ENCODE data around the gene DPP4. TPM values are rescaled to one million over a fixed set of nuclear protein-coding genes. Genes with fewer than 3 reads are reported as not detected.

DPP4 gene
- total RNA-seq, 1 donor from 2014 or later = 0.82 TPM

DNA sequence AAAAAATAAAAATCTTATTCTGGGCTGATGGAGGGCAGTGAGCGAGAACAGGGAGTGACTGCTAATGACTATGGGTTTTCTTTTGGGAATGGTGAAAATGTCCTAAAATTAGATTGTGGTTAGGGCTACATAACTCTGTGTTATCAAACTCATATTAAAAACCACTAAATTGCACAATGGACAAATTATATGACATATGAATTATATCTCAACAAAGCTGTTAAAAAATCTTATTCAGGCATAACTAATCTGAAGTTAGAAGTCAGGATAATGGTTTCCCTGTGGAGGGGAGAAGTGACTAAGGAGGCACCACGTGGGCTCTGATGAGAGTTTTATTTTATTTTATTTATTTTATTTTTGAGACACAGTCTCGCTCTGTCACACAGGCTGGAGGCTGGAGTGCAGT lies 32.1 kb upstream of the DPP4 start:
- H3K9me3 Mint-ChIP-seq = peaks cover 3% of the 10 kb centered on the region
- TF ChIP-seq, protein P1, sequence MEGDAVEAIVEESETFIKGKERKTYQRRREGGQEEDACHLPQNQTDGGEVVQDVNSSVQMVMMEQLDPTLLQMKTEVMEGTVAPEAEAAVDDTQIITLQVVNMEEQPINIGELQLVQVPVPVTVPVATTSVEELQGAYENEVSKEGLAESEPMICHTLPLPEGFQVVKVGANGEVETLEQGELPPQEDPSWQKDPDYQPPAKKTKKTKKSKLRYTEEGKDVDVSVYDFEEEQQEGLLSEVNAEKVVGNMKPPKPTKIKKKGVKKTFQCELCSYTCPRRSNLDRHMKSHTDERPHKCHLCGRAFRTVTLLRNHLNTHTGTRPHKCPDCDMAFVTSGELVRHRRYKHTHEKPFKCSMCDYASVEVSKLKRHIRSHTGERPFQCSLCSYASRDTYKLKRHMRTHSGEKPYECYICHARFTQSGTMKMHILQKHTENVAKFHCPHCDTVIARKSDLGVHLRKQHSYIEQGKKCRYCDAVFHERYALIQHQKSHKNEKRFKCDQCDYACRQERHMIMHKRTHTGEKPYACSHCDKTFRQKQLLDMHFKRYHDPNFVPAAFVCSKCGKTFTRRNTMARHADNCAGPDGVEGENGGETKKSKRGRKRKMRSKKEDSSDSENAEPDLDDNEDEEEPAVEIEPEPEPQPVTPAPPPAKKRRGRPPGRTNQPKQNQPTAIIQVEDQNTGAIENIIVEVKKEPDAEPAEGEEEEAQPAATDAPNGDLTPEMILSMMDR (conservative IDR thresholded peaks at IDR 0.05) = no peak
- no peak overlapping the region for H3K27ac Mint-ChIP-seq (ENCODE audit: unreplicated experiment)
- no peak for DNase-seq (ENCODE audit: low read depth, low spot score)
- H3K4me3 Mint-ChIP-seq = no peak overlapping the region
- H3K27me3 Mint-ChIP-seq (ENCODE audit: low read depth) = no peaks in the 10 kb centered on the region
- H3K36me3 Mint-ChIP-seq (ENCODE audit: low read depth) = no peaks in the 10 kb centered on the region
- peaks cover 3% of the 10 kb centered on the region for H3K4me1 Mint-ChIP-seq

DNA sequence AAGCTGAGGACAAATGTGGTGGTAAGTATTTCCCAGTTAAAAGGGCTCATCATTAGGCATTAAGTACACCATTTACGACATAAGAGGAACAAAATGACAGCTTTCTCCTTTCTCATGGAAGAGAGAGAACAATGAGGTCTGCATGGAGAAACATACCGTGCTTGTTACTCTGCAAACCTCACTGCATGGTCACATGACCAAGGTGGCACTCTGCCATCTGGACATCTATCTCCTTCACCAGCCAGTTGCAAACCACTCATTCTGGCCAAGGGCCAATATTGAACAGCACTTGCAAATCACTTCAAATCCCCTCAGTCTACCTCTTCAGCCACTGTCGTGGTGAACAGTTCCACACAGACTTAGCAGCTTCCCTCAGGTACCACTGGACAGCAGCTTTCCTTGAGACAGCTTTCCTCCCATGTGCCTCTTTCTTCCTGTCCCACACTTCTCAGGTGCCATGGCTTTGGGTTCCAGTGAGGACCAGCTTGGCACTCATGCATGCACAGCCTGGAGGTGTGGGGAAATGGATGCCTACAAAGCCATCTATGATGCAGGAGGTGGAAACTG lies 29.5 kb upstream of the DPP4 start:
- H3K4me3 Mint-ChIP-seq = no peak overlapping the region
- no peaks in the 10 kb centered on the region for H3K36me3 Mint-ChIP-seq (ENCODE audit: low read depth)
- no peak overlapping the region for H3K27ac Mint-ChIP-seq (ENCODE audit: unreplicated experiment)
- DNase-seq (ENCODE audit: low read depth, low spot score) = no peak
- peaks cover 3% of the 10 kb centered on the region for H3K4me1 Mint-ChIP-seq
- H3K27me3 Mint-ChIP-seq (ENCODE audit: low read depth) = no peaks in the 10 kb centered on the region
- TF ChIP-seq, protein P1 (conservative IDR thresholded peaks at IDR 0.05) = no peak
- peaks cover 3% of the 10 kb centered on the region for H3K9me3 Mint-ChIP-seq

DNA sequence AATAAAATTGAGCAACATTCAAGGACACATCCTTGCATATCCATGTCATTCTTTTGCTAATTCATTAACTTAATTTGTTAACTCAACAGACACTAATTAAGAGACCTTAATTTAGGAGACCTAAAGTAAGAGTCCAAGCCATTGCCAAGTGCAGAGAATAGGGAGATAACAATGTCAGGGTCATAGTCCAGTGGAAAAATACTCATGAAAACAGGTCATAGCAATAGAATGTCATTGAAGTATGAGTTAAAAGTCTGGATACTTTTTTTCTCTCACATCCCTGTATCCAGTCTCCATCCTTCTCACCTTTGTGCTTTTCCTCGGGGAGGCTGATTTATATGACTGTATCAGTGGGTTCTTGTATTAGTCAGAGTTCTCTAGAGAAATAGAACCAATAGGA lies 26.6 kb upstream of the DPP4 start:
- TF ChIP-seq, protein P1 (conservative IDR thresholded peaks at IDR 0.05) = no peak
- DNase-seq (ENCODE audit: low read depth, low spot score) = no peak
- Mint-ChIP-seq H3K4me3 (no peak overlapping the region), H3K4me1 (no peaks in the 10 kb centered on the region), H3K27ac (ENCODE audit: unreplicated experiment) (no peak overlapping the region), H3K36me3 (ENCODE audit: low read depth) (no peaks in the 10 kb centered on the region), H3K27me3 (ENCODE audit: low read depth) (no peaks in the 10 kb centered on the region), H3K9me3 (peaks cover 3% of the 10 kb centered on the region)

DNA sequence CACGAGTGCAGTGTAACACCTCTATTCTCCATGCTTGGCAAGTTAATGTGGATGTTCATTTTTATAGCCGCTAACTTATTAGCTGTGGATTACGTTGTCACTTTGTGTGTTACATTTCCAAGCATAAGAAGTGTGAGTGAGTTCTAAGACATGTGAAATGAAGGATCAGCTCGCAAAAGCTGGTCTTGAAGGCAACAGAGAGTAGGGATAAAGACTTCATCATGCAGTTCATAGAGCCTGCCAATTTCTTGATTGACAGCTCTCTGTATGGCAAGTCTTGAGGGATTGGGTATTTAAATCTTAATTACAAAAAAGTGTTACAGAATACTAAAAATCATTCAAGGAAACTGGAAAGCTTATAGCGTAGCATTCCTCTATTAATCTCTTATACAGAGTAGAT lies 25.8 kb upstream of the DPP4 start:
- Mint-ChIP-seq H3K27me3 (ENCODE audit: low read depth) (no peaks in the 10 kb centered on the region), H3K36me3 (ENCODE audit: low read depth) (no peaks in the 10 kb centered on the region), H3K27ac (ENCODE audit: unreplicated experiment) (no peak overlapping the region), H3K4me1 (no peaks in the 10 kb centered on the region), H3K9me3 (no peaks in the 10 kb centered on the region), H3K4me3 (no peak overlapping the region)
- DNase-seq (ENCODE audit: low read depth, low spot score) = no peak
- TF ChIP-seq, protein P1 (conservative IDR thresholded peaks at IDR 0.05) = no peak

DNA sequence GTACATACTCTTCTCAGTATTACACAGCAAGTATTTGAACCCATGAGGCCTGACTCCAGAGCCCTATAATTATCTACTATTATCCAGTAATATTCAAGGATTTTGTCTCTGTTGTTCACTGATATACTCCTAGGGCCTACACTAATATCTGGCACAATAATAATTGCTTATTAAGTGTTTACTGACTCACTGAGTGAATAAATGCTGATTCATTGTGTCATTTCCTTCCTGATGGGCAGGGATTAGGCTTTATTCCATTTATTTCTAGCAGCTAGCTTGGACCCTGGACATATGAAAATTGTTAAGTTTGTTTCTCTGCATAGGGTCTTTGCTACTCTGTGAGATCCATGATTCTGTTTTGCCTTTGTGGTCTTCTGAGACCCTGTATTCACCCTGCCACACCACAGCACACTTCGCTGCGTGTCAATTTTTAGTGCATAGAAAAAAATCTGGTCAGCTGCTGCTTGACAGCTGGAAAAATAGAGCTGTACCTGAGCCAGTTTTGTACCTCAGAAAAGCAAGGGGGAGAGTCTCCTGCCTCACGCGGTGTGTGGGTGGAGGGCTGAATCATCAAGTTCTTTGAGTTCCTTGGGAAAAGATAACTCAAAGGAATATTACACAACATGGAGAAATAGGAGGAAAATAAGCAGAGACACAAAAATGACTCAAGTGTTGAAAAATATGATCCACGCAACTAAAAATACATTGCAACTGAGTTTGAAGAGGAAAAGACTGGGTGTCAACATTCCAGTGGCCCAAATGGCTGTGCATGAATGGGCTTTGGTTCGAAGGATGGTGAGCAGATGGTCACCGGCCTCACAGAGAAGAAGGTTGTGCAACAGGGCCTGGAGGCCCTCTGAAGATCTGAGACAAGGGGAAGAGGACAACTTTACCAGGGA lies 18.9 kb upstream of the DPP4 start:
- Mint-ChIP-seq H3K27ac (ENCODE audit: unreplicated experiment) (no peak overlapping the region), H3K4me1 (no peaks in the 10 kb centered on the region), H3K9me3 (no peaks in the 10 kb centered on the region), H3K36me3 (ENCODE audit: low read depth) (no peaks in the 10 kb centered on the region), H3K4me3 (no peak overlapping the region), H3K27me3 (ENCODE audit: low read depth) (no peaks in the 10 kb centered on the region)
- TF ChIP-seq, protein P1 (conservative IDR thresholded peaks at IDR 0.05) = no peak
- DNase-seq (ENCODE audit: low read depth, low spot score) = no peak

Data from neural crest cell (in vitro differentiated cells).